AG09319 (cell line): Measurements from ENCODE around the gene MAP2.

Source experiments
- DNase-seq: peaks from one replicate; pipeline ENCODE4 v3.0.0-alpha.2; 2010; ENCODE audit warnings: low read depth; ENCODE audit errors: extremely low read depth
- CTCF ChIP-seq: IDR thresholded peaks from 2 replicates; pipeline ENCODE4 v1.5.1; 2011; ENCODE audit warnings: low read depth, mild to moderate bottlenecking, inconsistent platforms, low read length, moderate library complexity

Gene MAP2

GRCh38 chr2:209556354-209556961 is 132.6 kb downstream of the MAP2 start:
- peak; percentile 58 for TF ChIP-seq CTCF
- DNase-seq = no peak

- TF ChIP-seq CTCF = no peak
- no peak for DNase-seq
Observed at GRCh38 chr2:209560911-209561310, 137.1 kb downstream of the MAP2 start.

GRCh38 chr2:209563453-209563852 is 139.6 kb downstream of the MAP2 start:
- no peak for TF ChIP-seq CTCF

GRCh38 chr2:209564816-209565215 is 141.0 kb downstream of the MAP2 start:
- TF ChIP-seq CTCF = no peak
- DNase-seq = no peak

More at GRCh38 chr2:209563453-209563852, 139.6 kb downstream of the MAP2 start:
- DNase-seq = no peak

GRCh38 chr2:209565896-209566582 is 142.2 kb downstream of the MAP2 start:
- no peak for TF ChIP-seq CTCF
- no peak for DNase-seq

- no peak for DNase-seq
- TF ChIP-seq CTCF = no peak
Observed at GRCh38 chr2:209570194-209570593, 146.3 kb downstream of the MAP2 start.

- no peak for TF ChIP-seq CTCF
- no peak for DNase-seq
Observed at GRCh38 chr2:209574515-209574914, 150.7 kb downstream of the MAP2 start.
